Measurements from ENCODE around the gene GALNT4. TPM values are rescaled to one million over a fixed set of nuclear protein-coding genes. Genes with fewer than 3 reads are reported as not detected.

The GALNT4 gene
- total and polyA plus RNA-seq, 2 of the 13 experiments (the other 11 are each of a cell fraction or from before 2014, with no cell fraction given): 4.9 to 6.8 TPM

GRCh38 chr12:89525824-89526770 is 1.5 kb upstream of the GALNT4 start, which contains the start of gene POC1B (continued):
- TF ChIP-seq CTCF (CRISPR knock-in tag; IDR thresholded peaks at IDR 0.05) (peak; percentile 41), ZNF282 (IDR thresholded peaks at IDR 0.05; ENCODE audit: partially characterized antibody) (no peak), ZSCAN21 (CRISPR knock-in tag; IDR thresholded peaks at IDR 0.05; ENCODE audit: borderline replicate concordance) (no peak; the same call in 1 of the 2 replicates), ZNF331 (CRISPR knock-in tag; IDR thresholded peaks at IDR 0.05) (peak; percentile 77), NCOA5 (CRISPR knock-in tag; IDR thresholded peaks at IDR 0.05) (no peak), ZNF792 (CRISPR knock-in tag; IDR thresholded peaks at IDR 0.05) (no peak), ZNF782 (CRISPR knock-in tag; IDR thresholded peaks at IDR 0.05; ENCODE audit: borderline replicate concordance) (peak; percentile 66; the same call in 1 of the 2 replicates), MYPOP (CRISPR knock-in tag; IDR thresholded peaks at IDR 0.05) (peak; percentile 65), ZEB1 (IDR thresholded peaks at IDR 0.05; ENCODE audit: insufficient replicate concordance, low read depth) (peak; percentile 13), ZNF550 (CRISPR knock-in tag; IDR thresholded peaks at IDR 0.05; ENCODE audit: borderline replicate concordance) (no peak)
